Lower leg skin (tissue), 4 donors: ENCODE measurements around the gene NUBP2. TPM values are rescaled to one million over a fixed set of nuclear protein-coding genes. Genes with fewer than 3 reads are reported as not detected.

ENCODE experiments used
- DNase-seq, 2 donors: peaks; one replicate each; pipeline ENCODE4 v3.0.0-alpha.2; 2019; ENCODE audit warnings: low spot score in 2 of 2
- H3K4me3 ChIP-seq: fragments of 200-600 bp; sonication (generic); 2 replicates; pipeline ENCODE4 v1.5.1; 2017; ENCODE audit warnings: mild to moderate bottlenecking, low read depth; ENCODE audit not compliant: poor library complexity, severe bottlenecking
- POLR2A ChIP-seq, 2 donors: fragments of 450-650 bp; IDR thresholded peaks; one replicate each; pipeline ENCODE4 v1.6.1; 2016 to 2017; ENCODE audit warnings: antibody characterized with exemption in 2 of 2, mild to moderate bottlenecking in 1 of 2, moderate library complexity in 1 of 2
- WGBS, 2 donors: methylation state at CpG; one replicate each; pipeline ENCODE4 v1.1.5; 2018; 5-methylcytosine and 5-hydroxymethylcytosine counted together
- intact Hi-C: fragments of 100-400 bp; cut with DNase I; formaldehyde crosslinking; loops from one replicate; pipeline ENCODE4 v1.15.0; 2023; ENCODE audit warnings: low total_unique reads
- total RNA-seq, 4 donors: library from RNA; depleted of rRNA; stranded (reverse); fragments of >200 nt; gene quantifications; one replicate each; pipeline ENCODE4 v1.1.0, GENCODE V29; 2016
- TF ChIP-seq, protein P1 (sequence below), 3 donors: fragments of 450-650 bp; IDR thresholded peaks; one replicate each; pipeline ENCODE4 v1.5.1; 2016; ENCODE audit warnings: antibody characterized with exemption in 3 of 3, mild to moderate bottlenecking in 3 of 3, moderate library complexity in 2 of 3

NUBP2 gene
- total RNA-seq, 4 donors from 2014 or later = 79.7 to 108 (median 91.3) TPM

DNA sequence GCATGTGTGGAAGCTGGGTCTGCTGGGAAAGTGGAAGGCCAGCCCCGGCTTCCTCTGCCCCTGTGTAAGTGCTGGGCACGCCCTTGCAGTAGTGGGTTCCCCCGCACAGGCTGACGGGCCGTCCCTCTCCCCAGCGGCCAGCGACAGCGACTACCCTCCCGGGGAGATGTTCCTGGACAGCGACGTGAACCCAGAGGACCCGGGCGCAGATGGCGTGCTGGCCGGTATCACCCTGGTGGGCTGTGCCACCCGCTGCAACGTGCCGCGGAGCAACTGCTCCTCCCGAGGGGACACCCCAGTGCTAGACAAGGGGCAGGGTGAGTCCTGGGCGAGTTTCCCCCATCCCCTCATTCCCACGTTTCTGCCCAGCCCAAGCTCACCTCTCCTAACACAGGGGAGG, 16.9 kb upstream of the NUBP2 start:
- H3K4me3 ChIP-seq = no peak overlapping the region
- no peak for DNase-seq
- TF ChIP-seq, protein P1, sequence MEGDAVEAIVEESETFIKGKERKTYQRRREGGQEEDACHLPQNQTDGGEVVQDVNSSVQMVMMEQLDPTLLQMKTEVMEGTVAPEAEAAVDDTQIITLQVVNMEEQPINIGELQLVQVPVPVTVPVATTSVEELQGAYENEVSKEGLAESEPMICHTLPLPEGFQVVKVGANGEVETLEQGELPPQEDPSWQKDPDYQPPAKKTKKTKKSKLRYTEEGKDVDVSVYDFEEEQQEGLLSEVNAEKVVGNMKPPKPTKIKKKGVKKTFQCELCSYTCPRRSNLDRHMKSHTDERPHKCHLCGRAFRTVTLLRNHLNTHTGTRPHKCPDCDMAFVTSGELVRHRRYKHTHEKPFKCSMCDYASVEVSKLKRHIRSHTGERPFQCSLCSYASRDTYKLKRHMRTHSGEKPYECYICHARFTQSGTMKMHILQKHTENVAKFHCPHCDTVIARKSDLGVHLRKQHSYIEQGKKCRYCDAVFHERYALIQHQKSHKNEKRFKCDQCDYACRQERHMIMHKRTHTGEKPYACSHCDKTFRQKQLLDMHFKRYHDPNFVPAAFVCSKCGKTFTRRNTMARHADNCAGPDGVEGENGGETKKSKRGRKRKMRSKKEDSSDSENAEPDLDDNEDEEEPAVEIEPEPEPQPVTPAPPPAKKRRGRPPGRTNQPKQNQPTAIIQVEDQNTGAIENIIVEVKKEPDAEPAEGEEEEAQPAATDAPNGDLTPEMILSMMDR (IDR thresholded peaks at IDR 0.05) = no peak
- TF ChIP-seq POLR2A (IDR thresholded peaks at IDR 0.05) = no peak
- intact Hi-C loops = no loop called here
- 81 to 92% methylated on average over 3 to 18 of the region's 22 CpGs for WGBS, 2 donors

DNA sequence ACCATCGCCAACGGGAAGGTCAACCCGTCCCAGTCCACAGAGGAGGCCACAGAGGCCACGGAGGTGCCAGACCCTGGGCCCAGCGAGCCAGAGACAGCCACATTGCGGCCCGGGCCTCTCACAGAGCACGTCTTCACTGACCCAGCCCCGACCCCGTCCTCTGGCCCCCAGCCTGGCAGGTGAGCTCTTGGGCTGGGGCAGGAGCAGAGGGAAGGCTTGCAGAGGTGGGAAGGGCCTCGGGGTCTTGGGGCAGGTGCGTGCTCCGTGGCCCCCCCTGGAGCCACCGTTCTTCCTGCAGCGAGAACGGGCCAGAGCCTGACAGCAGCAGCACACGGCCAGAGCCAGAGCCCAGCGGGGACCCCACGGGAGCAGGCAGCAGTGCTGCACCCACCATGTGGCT, 16.5 kb upstream of the NUBP2 start:
- intact Hi-C loops = no loop called here
- TF ChIP-seq POLR2A (IDR thresholded peaks at IDR 0.05) = no peak
- TF ChIP-seq, protein P1 (IDR thresholded peaks at IDR 0.05) = no peak
- DNase-seq = no peak

DNA sequence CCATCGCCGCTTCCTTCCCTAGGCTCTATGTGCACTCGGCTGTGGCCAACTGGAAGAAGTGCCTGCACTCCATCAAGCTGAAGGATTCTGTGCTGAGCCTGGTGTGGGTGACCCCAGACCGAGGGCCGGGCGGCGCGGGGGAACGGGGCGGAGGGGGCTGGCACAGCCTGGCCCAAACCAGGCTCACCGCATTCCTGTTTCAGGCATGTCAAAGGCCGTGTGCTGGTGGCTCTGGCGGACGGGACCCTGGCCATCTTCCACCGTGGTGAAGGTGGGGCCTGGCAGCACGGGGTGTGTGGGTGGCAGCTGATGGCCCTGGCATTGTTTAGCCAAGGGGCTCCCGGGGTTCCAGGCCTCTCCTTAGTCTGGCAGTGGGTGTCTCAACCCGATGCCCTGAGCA, 16.1 kb upstream of the NUBP2 start:
- intact Hi-C loops = no loop called here
- 60 to 76% methylated on average over 12 to 18 of the region's 18 CpGs for WGBS, 2 donors
- TF ChIP-seq, protein P1 (IDR thresholded peaks at IDR 0.05) = no peak
- no peak for TF ChIP-seq POLR2A (IDR thresholded peaks at IDR 0.05)
- DNase-seq = no peak
- no peak overlapping the region for H3K4me3 ChIP-seq

More for the DNA sequence above, 16.5 kb upstream of the NUBP2 start:
- H3K4me3 ChIP-seq = no peak overlapping the region
- WGBS, 2 donors = 82 to 88% methylated on average over 13 to 19 of the region's 19 CpGs

DNA sequence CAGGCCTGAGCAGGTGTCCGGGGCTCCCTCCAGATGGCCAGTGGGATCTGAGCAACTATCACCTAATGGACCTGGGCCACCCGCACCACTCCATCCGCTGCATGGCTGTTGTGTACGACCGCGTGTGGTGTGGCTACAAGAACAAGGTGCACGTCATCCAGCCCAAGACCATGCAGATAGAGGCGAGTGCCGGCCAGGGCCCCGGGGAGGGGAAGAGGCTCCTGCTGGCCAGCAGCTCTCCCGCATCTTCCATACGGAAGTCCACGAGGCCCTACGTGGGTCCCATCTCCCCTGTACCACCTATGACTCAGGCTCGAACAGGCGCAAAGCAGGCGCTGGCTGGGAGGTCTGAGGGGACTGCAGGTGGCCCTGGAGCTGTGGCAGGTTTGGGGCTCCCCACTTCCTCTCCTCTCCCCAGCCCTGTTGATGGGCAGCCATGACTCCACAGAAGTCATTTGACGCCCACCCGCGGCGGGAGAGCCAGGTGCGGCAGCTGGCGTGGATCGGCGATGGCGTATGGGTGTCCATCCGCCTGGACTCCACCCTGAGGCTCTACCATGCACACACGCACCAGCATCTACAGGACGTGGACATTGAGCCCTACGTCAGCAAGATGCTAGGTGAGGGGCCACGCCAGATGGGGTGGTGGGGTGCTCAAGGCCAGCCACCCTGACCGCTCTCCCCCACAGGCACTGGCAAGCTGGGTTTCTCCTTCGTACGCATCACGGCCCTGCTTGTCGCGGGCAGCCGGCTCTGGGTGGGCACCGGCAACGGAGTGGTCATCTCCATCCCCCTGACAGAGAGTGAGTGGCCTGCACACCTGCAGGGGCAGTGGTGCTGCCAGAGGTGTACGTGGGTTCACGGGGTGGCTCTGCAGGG, 15.4 kb upstream of the NUBP2 start:
- intact Hi-C loops = no loop called here
- WGBS, 2 donors = 94 to 95% methylated on average over 26 to 35 of the region's 42 CpGs
- DNase-seq = no peak
- H3K4me3 ChIP-seq = no peak overlapping the region
- TF ChIP-seq, protein P1 (IDR thresholded peaks at IDR 0.05) = no peak
- no peak for TF ChIP-seq POLR2A (IDR thresholded peaks at IDR 0.05)

DNA sequence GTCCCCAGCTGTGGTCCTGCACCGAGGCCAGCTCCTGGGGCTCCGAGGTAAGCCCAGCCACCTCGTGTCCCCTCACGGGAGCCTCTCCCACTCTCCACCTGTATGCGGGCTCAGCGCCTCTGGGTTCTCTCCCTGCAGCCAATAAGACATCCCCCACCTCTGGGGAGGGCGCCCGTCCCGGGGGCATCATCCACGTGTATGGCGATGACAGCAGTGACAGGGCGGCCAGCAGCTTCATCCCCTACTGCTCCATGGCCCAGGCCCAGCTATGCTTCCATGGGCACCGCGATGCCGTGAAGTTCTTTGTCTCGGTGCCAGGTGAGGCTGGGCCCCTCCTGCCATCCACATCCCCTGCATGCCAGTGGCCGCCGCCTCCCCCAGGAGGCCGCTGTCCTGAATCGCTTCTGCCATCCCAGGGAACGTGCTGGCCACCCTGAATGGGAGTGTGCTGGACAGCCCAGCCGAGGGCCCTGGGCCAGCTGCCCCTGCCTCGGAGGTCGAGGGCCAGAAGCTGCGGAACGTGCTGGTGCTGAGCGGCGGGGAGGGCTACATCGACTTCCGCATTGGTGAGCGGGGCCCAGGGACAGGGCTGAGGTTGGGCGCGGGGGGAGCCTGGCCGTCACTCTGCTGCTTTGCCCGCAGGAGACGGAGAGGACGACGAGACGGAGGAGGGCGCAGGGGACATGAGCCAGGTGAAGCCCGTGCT, 14.5 kb upstream of the NUBP2 start:
- intact Hi-C loops = no loop called here
- 89 to 90% methylated on average over 31 to 37 of the region's 41 CpGs for WGBS, 2 donors
- TF ChIP-seq, protein P1 (IDR thresholded peaks at IDR 0.05) = no peak
- TF ChIP-seq POLR2A (IDR thresholded peaks at IDR 0.05) = no peak
- DNase-seq = no peak
- no peak overlapping the region for H3K4me3 ChIP-seq
